CD4-positive, alpha-beta T cell treated with Interleukin-17A for 4 hours (primary cell): ENCODE results near the gene PTPRF.
"Not testable (repeated sequence)": the region's sequence is repeated elsewhere in the genome, so short reads cannot be mapped to it uniquely, and the experiment has no call there.

Source experiments
- DNase-seq: peaks from one replicate; pipeline ENCODE4 v3.0.0-alpha.2; 2020; ENCODE audit warnings: mixed read lengths

Gene PTPRF

GRCh38 chr1:43538969-43539368 is 8.3 kb downstream of the PTPRF start:
- DNase-seq = no peak

GRCh38 chr1:43539726-43540434 is 9.2 kb downstream of the PTPRF start:
- no peak for DNase-seq

GRCh38 chr1:43540653-43541071 is 10.0 kb downstream of the PTPRF start:
- no peak for DNase-seq

- DNase-seq = no peak
Measured at GRCh38 chr1:43541141-43541540, 10.5 kb downstream of the PTPRF start.

GRCh38 chr1:43541721-43542401 is 11.2 kb downstream of the PTPRF start:
- DNase-seq = no peak

GRCh38 chr1:43542527-43543458 is 12.1 kb downstream of the PTPRF start:
- no peak for DNase-seq

- DNase-seq = no peak
Measured at GRCh38 chr1:43543567-43543966, 12.9 kb downstream of the PTPRF start.

- DNase-seq = no peak
Measured at GRCh38 chr1:43545339-43545694, 14.6 kb downstream of the PTPRF start.

- DNase-seq = no peak
Measured at GRCh38 chr1:43545695-43546387, 15.2 kb downstream of the PTPRF start.

GRCh38 chr1:43546388-43547100 is 15.9 kb downstream of the PTPRF start:
- no peak for DNase-seq

- no peak for DNase-seq
Measured at GRCh38 chr1:43547538-43548072, 16.9 kb downstream of the PTPRF start.

- no peak for DNase-seq
Measured at GRCh38 chr1:43548285-43549271, 17.9 kb downstream of the PTPRF start.

GRCh38 chr1:43549394-43549793 is 18.7 kb downstream of the PTPRF start:
- DNase-seq = not testable (repeated sequence)

- DNase-seq = peak; percentile 44
Measured at GRCh38 chr1:43549921-43550597, 19.4 kb downstream of the PTPRF start.

- no peak for DNase-seq
Measured at GRCh38 chr1:43550598-43551246, 20.0 kb downstream of the PTPRF start.

GRCh38 chr1:43551396-43551888 is 20.8 kb downstream of the PTPRF start:
- no peak for DNase-seq

GRCh38 chr1:43552059-43552742 is 21.5 kb downstream of the PTPRF start:
- no peak for DNase-seq

- DNase-seq = no peak
Measured at GRCh38 chr1:43552813-43553212, 22.1 kb downstream of the PTPRF start.
